GDM1 (cell line): ENCODE data around the gene TEDC2.
"Not testable (repeated sequence)": the region's sequence is repeated elsewhere in the genome, so short reads cannot be mapped to it uniquely, and the experiment has no call there.

Experiments used
- DNase-seq: peaks from one replicate; lab custom pipeline; 2025; lab: John Stamatoyannopoulos, UW

TEDC2 gene

GRCh38 chr16:2438121-2438520 lies 21.8 kb upstream of the TEDC2 start:
- no peak for DNase-seq

GRCh38 chr16:2439598-2439997 lies 20.3 kb upstream of the TEDC2 start:
- DNase-seq, result no peak

- not testable (repeated sequence) for DNase-seq
Observed at GRCh38 chr16:2441143-2441804, 18.6 kb upstream of the TEDC2 start.

- DNase-seq, result no peak
Observed at GRCh38 chr16:2443555-2443954, 16.4 kb upstream of the TEDC2 start.

GRCh38 chr16:2447920-2448583 lies 11.9 kb upstream of the TEDC2 start:
- no peak for DNase-seq

- DNase-seq, result no peak
Observed at GRCh38 chr16:2449118-2449517, 10.8 kb upstream of the TEDC2 start.

GRCh38 chr16:2450535-2450934 lies 9.4 kb upstream of the TEDC2 start:
- no peak for DNase-seq

GRCh38 chr16:2450975-2451381 lies 8.9 kb upstream of the TEDC2 start:
- DNase-seq, result no peak

- no peak for DNase-seq
Observed at GRCh38 chr16:2451851-2452320, 8.0 kb upstream of the TEDC2 start.

- no peak for DNase-seq
Observed at GRCh38 chr16:2452650-2453049, 7.3 kb upstream of the TEDC2 start.

GRCh38 chr16:2455081-2455845 lies 4.6 kb upstream of the TEDC2 start:
- no peak for DNase-seq

- no peak for DNase-seq
Observed at GRCh38 chr16:2456551-2457153, 3.3 kb upstream of the TEDC2 start.

GRCh38 chr16:2457267-2457666 lies 2.6 kb upstream of the TEDC2 start:
- no peak for DNase-seq

GRCh38 chr16:2457946-2458345 lies 2.0 kb upstream of the TEDC2 start:
- no peak for DNase-seq

GRCh38 chr16:2458887-2459646 lies 842 bp upstream of the TEDC2 start:
- DNase-seq, result no peak

- DNase-seq, result no peak
Observed at GRCh38 chr16:2460391-2460713, 443 bp downstream of the TEDC2 start.

GRCh38 chr16:2460916-2461315 lies 1.0 kb downstream of the TEDC2 start:
- no peak for DNase-seq

- DNase-seq, result no peak
Observed at GRCh38 chr16:2462031-2462866, 2.3 kb downstream of the TEDC2 start.

- no peak for DNase-seq
Observed at GRCh38 chr16:2464333-2464732, 4.4 kb downstream of the TEDC2 start.

- DNase-seq, result no peak
Observed at GRCh38 chr16:2465653-2466415, 5.9 kb downstream of the TEDC2 start.
